GM18907 (cell line): Measurements from ENCODE around the gene PRAMEF12.
"Not testable (repeated sequence)": the region's sequence is repeated elsewhere in the genome, so short reads cannot be mapped to it uniquely, and the experiment has no call there.

ENCODE experiments used
- ATAC-seq: cut with Tn5 transposase; IDR thresholded peaks from one replicate; pipeline ENCODE4 v1.9.1; 2021; ENCODE audit warnings: mild to moderate bottlenecking, moderate library complexity; ENCODE audit not compliant: unreplicated experiment

PRAMEF12 gene

DNA sequence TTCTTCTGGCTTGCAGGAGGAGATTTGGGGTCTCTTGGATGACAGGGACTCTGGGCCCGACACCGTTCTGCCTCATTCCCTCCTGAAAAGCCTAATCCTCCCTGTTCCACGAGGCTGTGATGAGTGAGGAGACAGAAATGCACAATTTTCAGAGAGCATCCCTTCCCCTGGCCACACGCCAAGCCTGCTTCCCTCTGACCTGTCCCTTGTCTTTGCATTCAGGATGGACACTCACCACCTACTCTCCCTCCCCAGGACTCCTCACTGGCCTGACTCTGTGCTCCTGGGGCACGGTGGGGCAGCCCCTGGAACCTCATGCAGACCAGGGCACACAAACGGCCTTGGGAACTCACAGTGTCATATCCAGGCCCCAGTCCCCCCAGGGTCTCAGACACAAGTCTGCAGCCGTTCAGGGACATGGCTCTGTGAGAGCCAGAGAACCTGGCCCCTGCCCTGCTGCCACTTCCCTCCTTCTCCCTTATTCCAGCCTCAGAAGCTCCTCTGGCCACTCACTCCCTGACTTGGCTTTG, 3.5 kb upstream of the PRAMEF12 start:
- no peak for ATAC-seq

- ATAC-seq: no peak
Observed at GRCh38 chr1:12770620-12771019, 2.9 kb upstream of the PRAMEF12 start.

- ATAC-seq: no peak
Observed at GRCh38 chr1:12771186-12771585, 2.4 kb upstream of the PRAMEF12 start.

DNA sequence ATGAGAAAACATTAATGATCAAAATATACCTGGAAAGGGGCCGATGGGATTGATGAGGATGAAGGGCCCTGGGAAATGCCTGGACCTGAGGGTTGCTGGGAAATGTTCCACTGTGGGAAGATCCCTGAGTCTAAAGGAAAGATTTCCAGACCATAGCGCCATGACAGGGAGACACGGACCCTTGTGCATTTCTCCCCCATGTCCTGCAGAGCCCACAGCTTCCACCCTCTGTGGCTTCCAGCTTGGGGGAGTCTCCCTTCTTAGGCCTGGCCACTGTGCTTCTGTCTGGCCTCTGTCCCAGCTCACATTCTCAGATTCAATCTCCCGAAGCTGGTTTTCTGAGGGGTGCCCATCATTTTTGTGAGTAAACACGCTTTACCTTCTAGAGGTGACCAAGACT, 1.0 kb upstream of the PRAMEF12 start:
- no peak for ATAC-seq

GRCh38 chr1:12774801-12775345, 1.3 kb downstream of the PRAMEF12 start:
- no peak for ATAC-seq

DNA sequence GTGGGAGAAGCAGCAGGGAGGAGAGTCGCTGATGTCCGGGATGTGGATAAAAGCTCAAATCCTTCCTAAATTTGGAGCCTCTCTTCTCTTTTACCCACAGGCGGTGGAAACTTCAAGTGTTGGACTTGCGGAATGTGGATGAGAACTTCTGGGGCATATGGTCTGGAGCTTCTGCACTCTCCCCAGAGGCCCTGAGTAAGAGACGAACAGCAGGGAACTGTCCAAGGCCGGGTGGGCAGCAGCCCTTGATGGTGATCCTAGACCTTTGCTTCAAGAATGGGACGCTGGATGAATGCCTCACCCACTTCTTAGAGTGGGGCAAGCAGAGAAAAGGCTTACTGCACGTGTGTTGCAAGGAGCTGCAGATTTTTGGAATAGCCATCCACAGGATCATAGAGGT, 1.9 kb downstream of the PRAMEF12 start:
- ATAC-seq: no peak

- ATAC-seq: no peak
Observed at GRCh38 chr1:12776801-12777557, 3.4 kb downstream of the PRAMEF12 start.

GRCh38 chr1:12778061-12778460, 4.5 kb downstream of the PRAMEF12 start:
- no peak for ATAC-seq

- no peak for ATAC-seq
Observed at GRCh38 chr1:12778907-12779306, 5.4 kb downstream of the PRAMEF12 start.

GRCh38 chr1:12781488-12781887, 8.0 kb downstream of the PRAMEF12 start:
- not testable (repeated sequence) for ATAC-seq

DNA sequence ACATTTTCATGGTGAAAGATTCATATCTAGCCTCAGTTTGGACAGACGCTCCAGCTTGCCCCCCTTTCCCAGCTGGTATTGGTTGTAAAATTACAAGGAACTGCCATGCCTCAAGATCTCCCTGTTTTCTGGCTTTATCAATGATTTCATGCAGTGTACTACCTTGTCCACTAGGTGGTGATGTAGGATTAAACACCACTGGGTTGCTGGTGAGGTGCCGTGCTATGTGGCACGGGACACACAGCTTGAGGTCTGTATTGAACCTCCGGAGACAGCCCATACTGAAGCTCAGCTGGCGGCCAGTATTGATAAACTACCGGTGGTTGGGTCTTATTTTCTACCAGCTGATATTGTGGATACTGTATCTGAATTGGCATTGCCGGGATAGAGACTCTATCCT, 10.2 kb downstream of the PRAMEF12 start:
- ATAC-seq: not testable (repeated sequence)

GRCh38 chr1:12784729-12785128, 11.2 kb downstream of the PRAMEF12 start:
- ATAC-seq: not testable (repeated sequence)

DNA sequence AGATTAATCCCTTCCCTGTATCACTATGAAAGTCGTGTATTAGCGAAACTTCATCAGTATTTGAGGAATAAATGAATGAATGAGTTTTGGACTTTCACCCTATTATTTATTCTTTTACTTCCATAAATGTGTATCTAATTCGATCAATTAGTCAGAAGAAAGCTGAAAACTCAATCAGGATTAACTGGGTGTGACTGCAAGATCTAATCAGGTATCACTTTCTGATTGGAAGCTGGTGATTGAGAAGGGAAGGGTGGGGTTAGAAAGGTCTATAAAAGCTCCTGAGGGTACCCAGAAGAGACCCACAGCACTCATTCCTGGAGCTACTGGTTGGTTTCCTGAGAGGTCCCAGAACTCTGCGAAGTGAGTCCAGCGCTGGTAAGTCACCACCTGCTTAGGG, 17.6 kb downstream of the PRAMEF12 start, which contains the start of gene PRAMEF1:
TSS of gene PRAMEF1 (plus strand) at position 301 of the 400 bp plus-strand sequence. CDS start 1,831 bp downstream, outside the sequence.
- ATAC-seq: not testable (repeated sequence)

DNA sequence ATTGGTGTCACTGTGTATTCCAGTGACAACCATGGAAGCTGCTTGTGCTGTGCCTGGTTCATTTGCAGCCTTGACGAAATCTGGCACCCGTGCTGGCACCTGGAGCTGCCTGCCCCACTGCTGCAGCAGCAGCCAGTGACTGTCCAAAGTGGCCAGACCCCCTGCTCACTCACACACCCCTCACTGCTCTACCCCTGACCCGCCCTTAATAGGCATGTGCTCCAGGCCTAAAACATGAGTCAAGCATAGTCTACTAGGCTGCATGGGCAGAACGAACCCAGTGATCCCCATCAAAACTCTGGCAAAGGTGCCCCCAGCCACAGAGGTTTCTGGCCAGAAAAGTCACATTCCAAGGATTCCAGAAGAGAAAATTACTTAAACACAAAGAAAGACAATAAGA, 25.4 kb downstream of the PRAMEF12 start:
- ATAC-seq: no peak

- ATAC-seq: no peak
Observed at GRCh38 chr1:12799730-12800129, 26.2 kb downstream of the PRAMEF12 start.

DNA sequence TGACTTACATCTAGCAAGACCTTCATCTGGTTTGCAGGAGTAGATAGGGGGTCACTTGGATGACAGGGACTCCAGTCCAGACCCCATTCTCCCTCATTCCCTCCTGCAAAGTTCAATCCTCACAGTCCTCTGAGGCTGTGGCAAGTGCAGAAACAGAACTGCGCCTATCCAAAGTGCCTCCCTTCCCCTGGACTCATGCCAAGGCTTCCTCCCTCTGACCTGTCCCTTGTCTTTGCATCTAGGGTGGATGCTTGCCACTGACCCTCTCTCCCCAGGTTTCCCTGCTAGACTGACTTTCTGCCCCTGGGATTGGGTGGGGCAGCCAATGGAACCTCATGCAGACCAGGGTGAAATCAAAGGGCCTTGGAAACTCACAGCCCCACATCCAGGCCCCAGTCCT, 36.4 kb downstream of the PRAMEF12 start:
- no peak for ATAC-seq

DNA sequence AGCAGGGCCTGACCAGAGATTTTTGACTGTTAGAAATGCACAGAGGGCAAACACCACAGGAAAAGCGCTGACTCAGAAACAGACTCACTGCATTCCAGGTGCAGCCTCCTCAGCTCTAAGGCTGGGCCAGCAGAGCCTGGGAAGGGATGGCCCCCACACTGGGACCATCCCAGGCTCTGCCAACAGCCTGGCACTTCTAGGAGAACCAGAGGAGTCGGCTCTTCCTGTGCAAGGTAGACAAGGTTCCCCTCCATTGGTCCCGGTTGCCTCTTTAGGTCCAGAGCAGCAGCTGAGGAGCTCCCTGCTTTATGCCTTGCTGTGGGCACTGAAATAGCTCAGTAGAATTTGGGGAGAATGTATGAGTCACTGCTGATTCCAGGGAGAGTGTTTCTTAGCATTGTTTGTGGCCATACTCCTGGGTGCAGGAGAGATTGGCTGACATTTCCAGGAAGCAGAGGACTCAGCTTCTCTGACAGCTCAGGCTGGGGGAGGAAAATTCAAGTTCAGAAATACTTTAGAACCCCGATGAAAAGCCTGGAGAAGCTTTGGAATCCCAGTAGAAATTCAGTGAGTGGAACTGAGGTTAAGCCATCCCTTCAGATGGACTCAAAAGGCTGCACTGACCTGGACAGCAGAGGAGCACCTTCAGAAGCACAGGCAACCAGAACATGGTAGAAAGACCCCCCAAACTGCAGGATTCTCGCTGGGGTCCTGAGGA, 37.3 kb downstream of the PRAMEF12 start:
- no peak for ATAC-seq

DNA sequence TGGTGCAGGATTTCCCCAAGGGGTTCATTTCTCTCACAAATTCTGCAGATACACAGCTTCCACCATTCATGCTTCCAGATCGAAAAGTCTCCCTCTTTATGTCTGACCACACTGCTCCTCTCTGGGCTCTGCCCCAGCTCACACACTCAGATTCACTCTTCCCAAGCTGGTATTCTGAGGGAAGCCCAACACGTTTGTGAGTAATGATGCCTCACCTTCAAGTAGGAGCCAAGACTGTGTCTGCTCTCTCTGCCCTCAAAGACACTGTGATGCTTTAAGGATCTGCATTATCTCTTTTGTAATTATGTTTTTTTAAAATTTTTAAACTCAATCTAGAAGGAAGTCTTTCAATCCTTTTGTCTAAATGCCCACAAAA, 37.9 kb downstream of the PRAMEF12 start:
- ATAC-seq: no peak

DNA sequence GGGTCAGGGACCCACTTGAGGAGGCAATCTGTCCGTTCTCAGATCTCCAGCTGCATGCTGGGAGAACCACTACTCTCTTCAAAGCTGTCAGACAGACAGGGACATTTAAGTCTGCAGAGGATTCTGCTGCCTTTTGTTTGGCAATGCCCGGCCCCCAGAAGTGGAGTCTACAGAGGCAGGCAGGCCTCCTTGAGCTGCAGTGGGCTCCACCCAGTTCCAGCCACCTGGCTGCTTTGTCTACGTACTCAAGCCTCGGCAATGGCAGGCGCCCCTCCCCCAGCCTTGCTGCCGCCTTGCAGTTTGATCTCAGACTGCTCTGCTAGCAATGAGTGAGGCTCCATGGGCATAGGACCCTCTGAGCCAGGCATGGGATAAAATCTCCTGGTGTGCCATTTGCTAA, 45.5 kb downstream of the PRAMEF12 start:
- not testable (repeated sequence) for ATAC-seq
